22Rv1 (cell line): ENCODE data around the gene MCM5.
"Not testable (repeated sequence)": the region's sequence is repeated elsewhere in the genome, so short reads cannot be mapped to it uniquely, and the experiment has no call there.

Source experiments
- H3K27ac ChIP-seq: fragments of 450-650 bp; 2 replicates; pipeline ENCODE4 v1.5.1; 2017
- ZFX ChIP-seq: fragments of 450-650 bp; IDR thresholded peaks from 2 replicates; pipeline ENCODE4 v1.6.1; 2017; ENCODE audit warnings: antibody characterized with exemption, borderline replicate concordance
- TF ChIP-seq, protein P1 (sequence below): fragments of 450-650 bp; IDR thresholded peaks from 2 replicates; pipeline ENCODE4 v1.5.1; 2017; ENCODE audit warnings: mild to moderate bottlenecking

Gene MCM5

DNA sequence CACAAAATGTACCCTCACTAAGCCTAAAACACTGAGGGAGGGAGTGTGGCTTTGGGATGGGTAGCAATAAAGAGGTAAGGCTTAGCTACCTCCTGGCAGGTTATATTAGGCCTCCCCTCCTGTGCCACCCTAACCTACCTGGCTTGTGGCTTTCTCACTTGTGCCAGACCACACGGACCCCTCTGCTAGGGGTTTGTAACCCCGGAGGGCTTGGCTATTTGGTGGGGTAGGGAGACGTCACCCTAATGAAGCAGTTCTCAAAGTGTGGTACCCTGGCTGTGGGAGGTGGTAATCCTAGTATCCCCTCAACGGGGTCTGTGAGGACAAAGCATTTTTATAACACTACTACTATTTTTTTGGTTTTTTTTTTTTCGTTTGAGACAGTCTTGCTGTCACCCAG is 9.0 kb upstream of the MCM5 start:
- H3K27ac ChIP-seq, result no peak overlapping the region
- TF ChIP-seq ZFX, result no peak
- TF ChIP-seq, protein P1, sequence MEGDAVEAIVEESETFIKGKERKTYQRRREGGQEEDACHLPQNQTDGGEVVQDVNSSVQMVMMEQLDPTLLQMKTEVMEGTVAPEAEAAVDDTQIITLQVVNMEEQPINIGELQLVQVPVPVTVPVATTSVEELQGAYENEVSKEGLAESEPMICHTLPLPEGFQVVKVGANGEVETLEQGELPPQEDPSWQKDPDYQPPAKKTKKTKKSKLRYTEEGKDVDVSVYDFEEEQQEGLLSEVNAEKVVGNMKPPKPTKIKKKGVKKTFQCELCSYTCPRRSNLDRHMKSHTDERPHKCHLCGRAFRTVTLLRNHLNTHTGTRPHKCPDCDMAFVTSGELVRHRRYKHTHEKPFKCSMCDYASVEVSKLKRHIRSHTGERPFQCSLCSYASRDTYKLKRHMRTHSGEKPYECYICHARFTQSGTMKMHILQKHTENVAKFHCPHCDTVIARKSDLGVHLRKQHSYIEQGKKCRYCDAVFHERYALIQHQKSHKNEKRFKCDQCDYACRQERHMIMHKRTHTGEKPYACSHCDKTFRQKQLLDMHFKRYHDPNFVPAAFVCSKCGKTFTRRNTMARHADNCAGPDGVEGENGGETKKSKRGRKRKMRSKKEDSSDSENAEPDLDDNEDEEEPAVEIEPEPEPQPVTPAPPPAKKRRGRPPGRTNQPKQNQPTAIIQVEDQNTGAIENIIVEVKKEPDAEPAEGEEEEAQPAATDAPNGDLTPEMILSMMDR, result no peak

- TF ChIP-seq ZFX, result no peak
- TF ChIP-seq, protein P1, result no peak
- no peak overlapping the region for H3K27ac ChIP-seq
Measured at GRCh38 chr22:35392357-35392756, 7.6 kb upstream of the MCM5 start.

DNA sequence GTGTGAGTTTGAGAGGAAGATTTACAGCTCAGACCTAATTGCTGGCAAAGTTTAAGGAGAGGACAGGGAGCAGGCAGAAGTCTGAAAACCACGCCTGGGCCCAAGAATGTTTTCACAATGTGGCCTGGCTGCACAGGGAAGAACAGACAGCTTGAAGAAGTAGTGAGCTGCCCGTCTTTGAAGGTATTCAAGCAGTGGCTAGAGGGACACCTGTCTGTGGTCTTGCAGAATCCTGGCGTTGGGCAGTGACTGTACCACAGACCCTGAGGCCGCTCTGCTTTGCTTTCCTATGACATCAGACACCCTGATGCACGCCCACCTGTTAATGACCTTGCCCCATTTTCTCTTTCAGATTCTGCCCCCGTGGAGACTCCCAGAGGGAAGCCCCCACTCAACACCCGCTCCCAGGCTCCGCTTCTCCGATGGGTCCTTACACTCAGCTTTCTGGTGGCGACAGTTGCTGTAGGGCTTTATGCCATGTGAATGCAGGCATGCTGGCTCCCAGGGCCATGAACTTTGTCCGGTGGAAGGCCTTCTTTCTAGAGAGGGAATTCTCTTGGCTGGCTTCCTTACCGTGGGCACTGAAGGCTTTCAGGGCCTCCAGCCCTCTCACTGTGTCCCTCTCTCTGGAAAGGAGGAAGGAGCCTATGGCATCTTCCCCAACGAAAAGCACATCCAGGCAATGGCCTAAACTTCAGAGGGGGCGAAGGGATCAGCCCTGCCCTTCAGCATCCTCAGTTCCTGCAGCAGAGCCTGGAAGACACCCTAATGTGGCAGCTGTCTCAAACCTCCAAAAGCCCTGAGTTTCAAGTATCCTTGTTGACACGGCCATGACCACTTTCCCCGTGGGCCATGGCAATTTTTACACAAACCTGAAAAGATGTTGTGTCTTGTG is 6.6 kb upstream of the MCM5 start:
- H3K27ac ChIP-seq, result no peak overlapping the region
- TF ChIP-seq, protein P1, result no peak
- no peak for TF ChIP-seq ZFX

DNA sequence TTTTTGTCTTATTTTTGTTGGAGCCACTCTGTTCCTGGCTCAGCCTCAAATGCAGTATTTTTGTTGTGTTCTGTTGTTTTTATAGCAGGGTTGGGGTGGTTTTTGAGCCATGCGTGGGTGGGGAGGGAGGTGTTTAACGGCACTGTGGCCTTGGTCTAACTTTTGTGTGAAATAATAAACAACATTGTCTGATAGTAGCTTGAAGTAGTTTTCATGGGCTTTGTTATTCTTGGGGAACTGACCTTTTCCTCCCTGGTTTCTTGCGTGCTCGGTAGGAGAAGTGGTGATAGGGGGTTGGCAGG is 6.0 kb upstream of the MCM5 start:
- H3K27ac ChIP-seq, result no peak overlapping the region
- TF ChIP-seq ZFX, result no peak
- TF ChIP-seq, protein P1, result no peak

GRCh38 chr22:35394810-35395563 is 5.0 kb upstream of the MCM5 start:
- no peak for TF ChIP-seq ZFX
- H3K27ac ChIP-seq, result no peak overlapping the region

DNA sequence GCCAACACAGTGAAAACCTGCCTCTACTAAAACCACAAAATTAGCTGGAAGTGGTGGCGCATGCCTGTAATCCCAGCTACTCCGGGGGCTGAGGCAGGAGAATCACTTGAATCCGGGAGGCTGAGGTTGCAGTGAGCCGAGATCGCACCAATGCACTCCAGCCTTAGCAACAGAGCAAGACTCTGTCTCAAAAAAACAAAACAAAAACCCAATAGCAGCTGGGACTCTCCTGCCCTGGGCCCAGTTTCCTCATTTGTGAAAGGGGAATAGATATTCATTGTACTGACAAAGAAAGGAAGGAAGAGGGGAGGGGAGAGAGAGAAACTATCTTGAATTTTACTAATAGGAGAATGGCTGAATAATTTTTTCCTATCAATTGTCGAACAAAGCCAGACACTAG is 3.3 kb upstream of the MCM5 start:
- H3K27ac ChIP-seq, result not testable (repeated sequence)

DNA sequence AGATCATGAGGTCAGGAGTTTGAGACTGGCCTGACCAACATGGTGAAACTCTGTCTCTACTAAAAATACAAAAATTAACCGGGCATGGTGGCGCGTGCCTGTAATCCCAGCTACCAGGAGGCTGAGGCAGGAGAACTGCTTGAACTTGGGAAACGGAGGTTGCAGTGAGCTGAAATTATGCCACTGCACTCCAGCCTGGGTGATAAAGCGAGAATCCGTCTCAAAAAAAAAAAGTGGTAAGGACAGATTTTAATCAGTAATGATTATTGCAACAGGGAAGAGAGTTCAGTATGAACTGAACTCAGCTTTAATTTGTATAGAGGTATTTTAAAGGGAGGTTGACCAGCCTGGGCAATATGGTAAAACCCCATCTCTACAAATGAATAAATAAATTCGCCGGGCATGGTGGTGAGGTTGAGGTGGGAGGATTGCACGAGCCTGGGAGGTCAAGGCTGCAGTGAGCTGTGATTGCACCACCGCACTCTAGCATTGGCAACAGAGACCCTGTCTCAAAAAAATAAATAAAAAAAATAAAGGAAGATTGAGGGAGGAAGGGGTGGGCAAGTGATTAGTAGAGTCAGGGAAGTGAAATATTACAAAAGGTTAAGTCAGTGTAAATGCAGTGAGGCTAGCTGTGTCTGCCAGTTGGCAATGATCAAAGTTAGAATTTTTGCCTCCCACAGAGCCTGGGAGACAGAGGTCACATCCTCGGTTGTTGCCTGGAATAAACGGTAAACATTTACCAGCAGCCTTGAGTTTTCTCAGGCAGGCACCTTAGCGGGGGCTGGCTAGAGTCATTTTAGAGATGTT is 2.6 kb upstream of the MCM5 start:
- H3K27ac ChIP-seq, result no peak overlapping the region
- TF ChIP-seq ZFX, result no peak
- TF ChIP-seq, protein P1, result no peak

DNA sequence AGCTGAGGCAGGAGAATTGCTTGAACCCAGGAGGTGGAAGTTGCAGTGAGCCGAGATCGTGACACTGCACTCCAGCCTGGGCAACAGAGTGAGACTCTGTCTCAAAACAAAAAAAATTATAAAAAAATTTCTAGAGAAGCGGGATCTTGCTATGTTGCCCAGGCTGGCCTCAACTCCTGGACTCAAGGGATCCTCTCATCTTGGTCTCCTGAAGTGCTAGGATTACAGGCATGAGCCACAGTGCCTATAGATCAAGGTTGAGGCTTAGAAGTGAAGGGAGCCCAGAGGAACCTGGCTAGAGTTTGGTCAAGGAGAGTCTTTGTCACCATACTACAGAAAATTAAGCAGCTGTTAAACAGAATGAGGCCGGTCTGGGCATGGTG is 1.4 kb upstream of the MCM5 start:
- TF ChIP-seq, protein P1, result no peak
- no peak for TF ChIP-seq ZFX

More for the DNA sequence above, 1.4 kb upstream of the MCM5 start:
- peak overlapping the region; percentile 85 for H3K27ac ChIP-seq
